ENCODE results near the gene RAVER2. TPM values are rescaled to one million over a fixed set of nuclear protein-coding genes. Genes with fewer than 3 reads are reported as not detected.
"Not testable (repeated sequence)": the region's sequence is repeated elsewhere in the genome, so short reads cannot be mapped to it uniquely, and the experiment has no call there.

RAVER2 gene
- total RNA-seq, 1 donor from 2014 or later, result 7.1 TPM

GRCh38 chr1:64809309-64809708, 64.4 kb downstream of the RAVER2 start:
- no peak for DNase-seq (ENCODE audit: low read depth)

GRCh38 chr1:64810001-64810400, 65.1 kb downstream of the RAVER2 start:
- no peak for DNase-seq (ENCODE audit: low read depth)

DNA sequence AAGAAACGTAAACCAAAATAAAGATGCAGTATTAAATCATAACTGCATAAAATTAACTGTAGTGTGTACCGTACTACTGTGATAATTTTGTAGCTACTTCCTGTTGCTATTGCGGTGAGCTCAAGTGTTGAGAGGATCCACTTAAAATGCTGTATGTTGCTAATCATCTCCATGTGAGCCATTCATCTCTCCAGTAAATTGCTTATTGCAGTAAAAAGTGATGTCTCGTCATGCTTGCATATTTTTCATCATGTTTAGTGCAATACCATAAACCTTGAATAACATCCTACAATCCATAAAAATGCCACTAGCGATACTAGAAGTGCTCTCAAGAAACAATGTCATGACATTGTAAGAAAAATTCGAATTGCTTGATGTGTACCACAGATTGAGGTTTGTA, 66.3 kb downstream of the RAVER2 start:
- no peak for DNase-seq (ENCODE audit: low read depth)

- DNase-seq (ENCODE audit: low read depth), result no peak
These were observed 69.6 kb downstream of the RAVER2 start for GRCh38 chr1:64814427-64814826.

DNA sequence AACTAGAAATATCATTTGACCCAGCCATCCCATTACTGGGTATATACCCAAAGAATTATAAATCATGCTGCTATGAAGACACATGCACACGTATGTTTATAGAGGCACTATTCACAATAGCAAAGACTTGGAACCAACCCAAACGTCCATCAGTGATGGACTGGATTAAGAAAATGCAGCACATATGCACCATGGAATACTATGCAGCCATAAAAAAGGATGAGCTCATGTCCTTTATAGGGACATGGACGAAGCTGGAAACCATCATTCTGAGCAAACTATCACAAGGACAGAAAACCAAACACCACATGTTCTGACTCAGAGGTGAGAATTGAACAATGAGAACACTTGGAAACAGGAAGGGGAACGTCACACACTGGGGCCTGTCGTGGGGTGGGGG, 72.5 kb downstream of the RAVER2 start:
- DNase-seq (ENCODE audit: low read depth), result not testable (repeated sequence)

DNA sequence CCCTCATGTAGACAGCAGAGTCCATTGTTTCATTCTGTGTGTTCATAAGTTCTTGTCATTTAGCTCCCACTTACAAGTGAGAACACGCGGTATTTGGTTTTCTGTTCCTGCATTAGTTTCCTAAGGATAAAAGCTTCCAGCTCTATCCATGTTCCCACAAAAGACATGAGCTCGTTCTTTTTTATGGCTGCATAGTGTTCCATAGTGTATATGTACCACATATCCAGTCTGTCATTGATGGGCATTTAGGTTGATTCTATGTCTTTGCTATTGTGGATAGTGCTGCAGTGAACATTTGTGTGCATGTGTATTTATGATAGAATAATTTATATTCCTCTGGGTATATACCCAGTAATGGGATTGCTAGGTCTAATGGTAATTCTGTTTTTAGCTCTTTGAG, 75.7 kb downstream of the RAVER2 start:
- not testable (repeated sequence) for DNase-seq (ENCODE audit: low read depth)

- no peak for DNase-seq (ENCODE audit: low read depth)
These were observed 77.7 kb downstream of the RAVER2 start for GRCh38 chr1:64822621-64823020.

DNA sequence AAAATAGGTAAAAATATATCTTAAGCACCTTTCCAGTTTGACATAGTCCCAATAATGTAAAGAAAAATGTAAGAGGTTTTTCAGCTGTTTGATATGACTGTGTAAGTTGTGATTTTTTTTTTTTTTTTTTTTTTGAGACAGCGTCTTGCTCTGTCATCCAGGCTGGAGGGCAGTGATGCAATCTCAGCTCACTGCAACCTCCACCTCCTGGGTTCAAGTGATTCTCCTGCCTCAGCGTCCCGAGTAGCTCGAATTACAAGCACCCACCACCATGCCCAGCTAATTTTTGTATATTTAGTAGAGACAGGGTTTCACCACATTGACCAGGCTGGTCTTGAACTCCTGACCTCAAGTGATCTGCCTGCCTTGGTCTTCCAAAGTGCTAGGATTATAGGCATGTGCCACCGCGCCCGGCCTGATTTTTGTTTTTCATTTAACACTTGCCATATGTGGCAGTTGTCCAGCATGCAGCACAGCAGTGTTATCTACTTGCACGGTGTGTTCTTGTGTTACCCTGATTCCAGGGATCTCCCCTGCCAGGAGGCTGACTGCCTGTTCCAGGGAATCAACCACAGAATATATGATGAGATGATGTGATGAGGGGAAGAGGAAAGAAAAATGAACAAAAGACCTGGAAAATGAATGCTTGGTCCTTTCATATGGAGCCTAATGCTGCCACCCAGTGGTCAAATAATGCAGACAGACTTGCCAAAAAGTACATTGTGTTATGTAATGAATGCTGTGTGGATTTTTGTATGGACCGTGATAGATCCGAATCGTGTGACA, 79.0 kb downstream of the RAVER2 start:
- peak; percentile 72 for DNase-seq (ENCODE audit: low read depth)

DNA sequence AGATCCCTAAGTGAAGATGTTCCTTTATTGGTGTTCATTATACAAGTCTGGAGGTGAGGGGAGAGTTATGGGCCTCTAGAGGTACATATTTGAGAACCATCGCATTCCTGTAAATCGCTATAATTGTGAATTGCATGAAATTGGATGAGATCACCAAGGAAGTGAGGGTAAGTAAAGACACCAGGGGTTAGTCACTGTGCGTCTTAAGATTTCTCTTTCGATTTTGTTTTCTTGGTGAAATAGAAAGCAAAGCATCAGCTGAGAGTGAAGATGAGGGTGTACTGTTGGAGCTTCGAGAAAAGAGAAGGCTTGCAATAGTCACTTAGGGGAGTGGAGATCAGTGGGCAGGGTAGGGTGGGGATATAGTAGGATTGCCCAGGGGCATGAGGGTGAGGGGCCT, 82.1 kb downstream of the RAVER2 start:
- DNase-seq (ENCODE audit: low read depth), result no peak

GRCh38 chr1:64828829-64829228, 84.0 kb downstream of the RAVER2 start:
- DNase-seq (ENCODE audit: low read depth), result no peak

- no peak for DNase-seq (ENCODE audit: low read depth)
These were observed 84.6 kb downstream of the RAVER2 start for GRCh38 chr1:64829411-64830029.

DNA sequence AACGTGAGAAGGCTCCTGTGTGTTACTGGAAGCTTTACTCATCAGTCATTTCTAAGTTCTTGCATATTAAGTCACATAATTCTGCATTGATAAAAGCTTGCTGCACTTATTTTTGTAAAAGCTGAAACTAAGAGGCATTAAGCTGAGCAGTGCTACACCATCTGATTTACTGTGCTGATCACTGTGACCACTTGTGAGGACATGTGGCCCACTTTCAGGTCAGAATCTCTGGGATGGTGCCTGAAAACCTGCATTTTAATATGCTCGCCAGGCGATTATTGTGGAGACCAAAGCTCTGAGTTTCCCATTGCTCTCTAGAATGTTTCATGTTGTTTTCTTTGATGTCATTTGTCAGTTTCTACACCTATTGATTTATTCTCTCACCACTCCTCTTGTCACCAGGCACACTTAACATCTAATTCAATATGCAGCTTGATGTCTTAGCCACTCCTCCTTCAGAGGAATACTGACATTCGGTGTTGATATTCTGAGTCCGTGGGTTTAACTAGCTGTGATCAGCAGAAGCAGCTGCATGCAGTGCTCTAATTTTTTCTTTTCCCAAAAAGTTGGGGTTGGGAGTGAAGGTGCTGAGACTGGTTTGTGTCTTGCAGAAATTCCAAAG, 85.3 kb downstream of the RAVER2 start:
- no peak for DNase-seq (ENCODE audit: low read depth)

GRCh38 chr1:64834734-64835133, 89.9 kb downstream of the RAVER2 start:
- DNase-seq (ENCODE audit: low read depth), result peak; percentile 79

GRCh38 chr1:64836802-64837201, 91.9 kb downstream of the RAVER2 start:
- DNase-seq (ENCODE audit: low read depth), result no peak

- DNase-seq (ENCODE audit: low read depth), result no peak
These were observed 93.6 kb downstream of the RAVER2 start for GRCh38 chr1:64838486-64838885.

- DNase-seq (ENCODE audit: low read depth), result no peak
These were observed 94.4 kb downstream of the RAVER2 start for GRCh38 chr1:64839261-64839660.

DNA sequence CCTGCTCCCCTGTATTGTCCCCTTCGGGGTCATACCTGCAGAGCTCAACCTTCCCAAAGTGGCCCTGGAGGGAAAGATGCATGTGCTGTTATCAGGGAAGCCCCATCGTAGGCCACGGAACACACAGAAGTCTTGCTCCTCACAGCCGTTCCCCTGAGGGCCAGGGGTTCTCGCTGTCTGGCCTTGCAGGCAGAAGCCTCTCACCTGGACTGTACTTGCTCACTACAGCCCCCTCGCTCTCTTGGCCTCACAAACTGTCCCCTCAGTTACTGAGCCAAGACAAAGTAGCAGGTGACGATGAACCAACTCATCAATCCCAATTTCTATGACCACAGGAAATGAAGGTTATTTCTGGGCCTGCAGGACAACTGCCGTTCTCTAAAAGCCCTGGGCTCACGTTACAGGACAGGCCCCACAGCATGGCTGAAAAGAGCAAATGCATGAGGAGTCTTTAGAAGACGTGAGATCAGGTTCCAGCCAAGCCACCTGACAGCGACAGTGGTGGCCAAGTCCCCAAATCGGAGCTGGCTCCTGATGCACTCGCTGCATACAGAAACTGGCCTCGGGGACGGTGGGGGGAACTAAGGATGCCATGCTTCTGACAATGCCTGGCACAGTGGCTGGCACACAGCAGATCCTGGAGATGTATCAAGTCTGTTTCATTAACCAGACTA, 95.0 kb downstream of the RAVER2 start:
- DNase-seq (ENCODE audit: low read depth), result no peak

GRCh38 chr1:64841330-64842065, 96.6 kb downstream of the RAVER2 start:
- peak; percentile 49 for DNase-seq (ENCODE audit: low read depth)

GRCh38 chr1:64842224-64842623, 97.3 kb downstream of the RAVER2 start:
- no peak for DNase-seq (ENCODE audit: low read depth)

DNA sequence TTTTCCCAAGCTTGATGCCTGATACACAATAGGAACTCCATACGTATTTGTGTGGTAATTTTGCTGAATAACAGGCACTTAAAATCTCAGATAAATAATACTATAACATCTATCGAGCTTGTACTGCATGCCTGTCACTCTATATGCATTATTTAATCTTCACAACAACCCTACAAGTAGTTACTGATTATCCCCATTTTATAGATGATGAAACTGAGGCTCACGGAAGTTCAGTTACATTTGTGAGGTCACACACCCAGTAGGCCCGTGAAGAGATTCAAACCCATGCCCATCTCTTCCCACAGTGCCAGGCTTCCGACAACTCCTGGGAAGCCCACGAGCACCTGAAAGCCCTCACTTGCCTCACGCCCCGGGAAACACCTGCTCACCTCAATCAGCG, 98.8 kb downstream of the RAVER2 start:
- DNase-seq (ENCODE audit: low read depth), result no peak

GRCh38 chr1:64844175-64844574, 99.3 kb downstream of the RAVER2 start:
- no peak for DNase-seq (ENCODE audit: low read depth)

- no peak for DNase-seq (ENCODE audit: low read depth)
These were observed 99.7 kb downstream of the RAVER2 start for GRCh38 chr1:64844609-64845008.

All from renal cortical epithelial cell (primary cell).